ENCODE results near the gene NAT16. TPM values are rescaled to one million over a fixed set of nuclear protein-coding genes. Genes with fewer than 3 reads are reported as not detected.

Gene NAT16
- total RNA-seq, 4 donors from 2014 or later, result not detected

- WGBS, 2 donors, result 1% methylated on average over 36 to 52 of the region's 79 CpGs
- intact Hi-C loops (cut with DNase I; ENCODE audit: low total_unique reads), result no loop called here
- no peak for DNase-seq (ENCODE audit: low spot score in 2 of 2)
- H3K4me3 ChIP-seq (ENCODE audit: low read depth, poor library complexity, severe bottlenecking), result no peak overlapping the region
- TF ChIP-seq CTCF (IDR thresholded peaks at IDR 0.05), result no peak
Observed at GRCh38 chr7:101172005-101172853, 7.9 kb downstream of the NAT16 start.

GRCh38 chr7:101171442-101171837, 8.7 kb downstream of the NAT16 start:
- DNase-seq (ENCODE audit: low spot score in 2 of 2), result no peak
- intact Hi-C loops (cut with DNase I; ENCODE audit: low total_unique reads), result no loop called here
- H3K4me3 ChIP-seq (ENCODE audit: low read depth, poor library complexity, severe bottlenecking), result no peak overlapping the region
- no peak for TF ChIP-seq POLR2A (IDR thresholded peaks at IDR 0.05)
- TF ChIP-seq CTCF (IDR thresholded peaks at IDR 0.05), result no peak
- 2 to 4% methylated on average over 12 of the region's 13 CpGs for WGBS, 2 donors

GRCh38 chr7:101170617-101171441, 9.3 kb downstream of the NAT16 start:
- no peak for TF ChIP-seq CTCF (IDR thresholded peaks at IDR 0.05)
- TF ChIP-seq POLR2A (IDR thresholded peaks at IDR 0.05), result no peak
- intact Hi-C loops (cut with DNase I; ENCODE audit: low total_unique reads), result no loop called here
- 3 to 5% methylated on average over 17 of the region's 17 CpGs for WGBS, 2 donors
- H3K4me3 ChIP-seq (ENCODE audit: low read depth, poor library complexity, severe bottlenecking), result no peak overlapping the region
- DNase-seq (ENCODE audit: low spot score in 2 of 2), result no peak

GRCh38 chr7:101169838-101170551, 10.1 kb downstream of the NAT16 start:
- DNase-seq (ENCODE audit: low spot score in 2 of 2), result peak; percentile 46 to 95
- WGBS, 2 donors, result 0% methylated on average over 31 to 33 of the region's 33 CpGs
- TF ChIP-seq POLR2A (IDR thresholded peaks at IDR 0.05), result no peak
- TF ChIP-seq CTCF (IDR thresholded peaks at IDR 0.05), result peak in 1 of 3 donors; percentile 62
- H3K4me3 ChIP-seq (ENCODE audit: low read depth, poor library complexity, severe bottlenecking), result no peak overlapping the region
- intact Hi-C loops (cut with DNase I; ENCODE audit: low total_unique reads), result no loop called here

GRCh38 chr7:101169110-101169837, 10.8 kb downstream of the NAT16 start:
- 1 to 2% methylated on average over 18 of the region's 18 CpGs for WGBS, 2 donors
- no peak overlapping the region for H3K4me3 ChIP-seq (ENCODE audit: low read depth, poor library complexity, severe bottlenecking)
- intact Hi-C loops (cut with DNase I; ENCODE audit: low total_unique reads), result no loop called here
- no peak for DNase-seq (ENCODE audit: low spot score in 2 of 2)
- TF ChIP-seq POLR2A (IDR thresholded peaks at IDR 0.05) (no peak), CTCF (IDR thresholded peaks at IDR 0.05) (no peak)
